HG03342 (cell line): ENCODE data around the gene TEX38.

Source experiments
- ATAC-seq: cut with Tn5 transposase; IDR thresholded peaks from one replicate; pipeline ENCODE4 v1.9.1; 2021; ENCODE audit warnings: mild to moderate bottlenecking, moderate library complexity; ENCODE audit not compliant: unreplicated experiment

Gene TEX38

DNA sequence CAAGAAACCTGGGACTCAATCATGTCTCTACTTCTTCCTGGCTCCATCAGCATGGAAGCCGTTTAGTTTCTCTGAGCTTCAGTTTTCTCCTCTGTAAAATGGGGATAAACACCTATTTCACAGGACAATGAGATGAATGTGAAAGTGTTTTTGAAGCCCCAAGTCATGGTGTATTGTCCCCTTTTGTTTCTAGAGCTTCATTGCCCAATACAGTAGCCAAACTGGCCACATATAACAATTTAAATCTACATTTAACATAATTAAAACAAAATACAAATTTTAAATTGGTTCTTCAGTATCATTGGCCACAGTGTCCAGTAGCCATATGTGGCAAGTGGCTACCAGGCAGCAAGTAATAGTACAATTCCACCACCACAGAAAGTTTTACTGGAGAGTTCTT is 49.5 kb downstream of the TEX38 start:
- no peak for ATAC-seq

DNA sequence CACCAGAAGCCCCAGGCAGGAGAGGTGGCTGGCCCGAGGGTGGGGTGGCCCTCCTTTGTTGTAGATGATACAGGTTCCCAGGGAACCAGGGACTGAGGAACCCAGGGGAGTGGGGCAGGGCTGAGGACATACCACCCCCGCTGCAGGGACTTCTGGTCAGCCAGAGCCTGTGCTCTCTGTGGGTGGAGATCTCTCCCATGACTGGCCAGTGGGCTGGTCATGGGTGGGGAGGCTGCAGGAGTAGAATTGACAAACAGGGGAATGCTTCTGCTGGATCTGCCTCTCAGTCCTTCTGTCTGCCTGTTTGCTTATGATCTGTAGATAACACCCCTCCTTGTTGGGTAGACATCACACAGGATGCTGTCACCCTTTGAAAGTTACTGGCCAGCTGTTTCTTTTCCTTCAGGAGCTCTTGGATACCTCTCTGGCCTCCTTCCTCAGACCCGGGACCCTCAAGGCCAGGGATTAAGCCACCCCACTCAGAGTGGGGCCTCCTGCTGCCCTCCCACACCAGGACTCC is 50.1 kb downstream of the TEX38 start:
- no peak for ATAC-seq
